Measurements from ENCODE around the gene SELENBP1.
A peak's percentile ranks its signal among the peaks of the same experiment; 100 is the strongest.
"Not testable (repeated sequence)": the region's sequence is repeated elsewhere in the genome, so short reads cannot be mapped to it uniquely, and the experiment has no call there.

The SELENBP1 gene

GRCh38 chr1:151399324-151400171, 27.0 kb upstream of the SELENBP1 start, which contains the start of gene PSMB4:
Gene PSMB4, plus strand, starts transcription at chr1:151399573. Its CDS starts 15 bp downstream, at chr1:151399588.
- DNase-seq (ENCODE audit: insufficient read length, low spot score) (peak; percentile 91), FAIRE-seq (peak; percentile 11)
- peak; percentile 83 for TF ChIP-seq POLR2A (IDR thresholded peaks at IDR 0.05; ENCODE audit: low read depth, low read length)

GRCh38 chr1:151396265-151396664, 23.8 kb upstream of the SELENBP1 start:
- not testable (repeated sequence) for DNase-seq (ENCODE audit: insufficient read length, low spot score); FAIRE-seq

GRCh38 chr1:151393583-151393982, 21.1 kb upstream of the SELENBP1 start:
- DNase-seq (ENCODE audit: insufficient read length, low spot score) = no peak
- FAIRE-seq = no peak
- no peak for TF ChIP-seq POLR2A (IDR thresholded peaks at IDR 0.05; ENCODE audit: low read depth, low read length)

GRCh38 chr1:151391079-151391563, 18.6 kb upstream of the SELENBP1 start:
- DNase-seq (ENCODE audit: insufficient read length, low spot score) (no peak), FAIRE-seq (no peak)
- no peak for TF ChIP-seq POLR2A (IDR thresholded peaks at IDR 0.05; ENCODE audit: low read depth, low read length)

GRCh38 chr1:151390221-151391078, 17.9 kb upstream of the SELENBP1 start:
- not testable (repeated sequence) for DNase-seq (ENCODE audit: insufficient read length, low spot score); FAIRE-seq

DNA sequence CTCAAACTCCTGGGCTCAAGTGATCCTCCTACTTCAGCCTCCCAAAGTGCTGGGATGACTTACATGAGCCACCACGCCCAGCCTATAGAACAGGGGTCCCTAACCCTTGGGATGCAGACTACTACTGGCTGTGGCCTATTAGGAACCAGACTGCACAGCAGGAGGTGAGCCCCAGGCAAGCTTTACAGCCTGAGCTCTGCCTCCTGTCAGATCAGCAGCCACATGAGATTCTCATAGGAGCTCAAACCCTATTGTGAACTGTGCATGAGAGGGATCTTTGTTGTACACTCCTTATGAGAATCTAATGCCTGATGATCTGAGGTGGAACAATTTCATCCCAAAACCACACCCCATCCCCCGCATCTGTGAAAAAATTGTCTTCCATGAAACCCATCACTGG, 13.5 kb upstream of the SELENBP1 start:
- TF ChIP-seq POLR2A (IDR thresholded peaks at IDR 0.05; ENCODE audit: low read depth, low read length) = no peak
- DNase-seq (ENCODE audit: insufficient read length, low spot score) (no peak), FAIRE-seq (no peak)

- FAIRE-seq (no peak), DNase-seq (ENCODE audit: insufficient read length, low spot score) (no peak)
- TF ChIP-seq POLR2A (IDR thresholded peaks at IDR 0.05; ENCODE audit: low read depth, low read length) = no peak
These were observed 12.1 kb upstream of the SELENBP1 start for GRCh38 chr1:151384584-151384983.

DNA sequence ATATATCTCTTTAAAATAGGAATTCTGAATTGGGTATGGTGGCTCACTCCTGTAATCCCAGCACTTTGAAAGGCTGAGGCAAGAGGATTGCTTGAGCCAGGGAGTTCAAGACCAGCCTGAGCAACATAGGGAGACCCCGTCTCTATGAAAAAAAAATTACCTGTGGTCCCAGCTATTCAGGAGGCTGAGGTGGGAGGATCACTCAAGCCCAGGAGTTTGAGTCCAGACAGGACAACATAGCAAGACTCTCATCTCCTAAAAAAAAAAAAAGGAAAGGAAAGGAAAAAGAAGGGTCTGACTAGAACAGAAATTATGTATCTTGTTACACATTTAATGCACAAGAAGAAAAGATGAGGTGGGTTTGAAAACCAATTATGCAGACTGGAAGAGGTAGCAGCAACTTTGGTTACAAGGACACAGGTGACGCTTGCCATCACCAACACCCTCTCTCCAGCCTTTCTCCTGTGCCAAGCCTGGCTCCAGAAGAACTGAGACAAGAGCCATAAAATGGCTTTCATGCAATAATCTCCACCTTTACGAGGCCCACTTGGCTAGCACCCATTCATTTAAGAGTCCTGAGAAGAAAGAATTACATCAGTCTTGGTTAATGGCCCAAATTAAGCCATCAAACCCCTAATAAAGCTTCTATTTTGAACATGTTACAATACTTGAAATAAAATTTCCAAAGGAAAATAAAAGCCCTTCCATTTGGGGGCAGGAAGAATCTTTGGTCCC, 4.8 kb upstream of the SELENBP1 start:
- no peak for DNase-seq (ENCODE audit: insufficient read length, low spot score)
- no peak for TF ChIP-seq POLR2A (IDR thresholded peaks at IDR 0.05; ENCODE audit: low read depth, low read length)
- no peak for FAIRE-seq

GRCh38 chr1:151373196-151373595, 691 bp upstream of the SELENBP1 start:
- FAIRE-seq (no peak), DNase-seq (ENCODE audit: insufficient read length, low spot score) (no peak)
- no peak for TF ChIP-seq POLR2A (IDR thresholded peaks at IDR 0.05; ENCODE audit: low read depth, low read length)

GRCh38 chr1:151371370-151372057, 991 bp downstream of the SELENBP1 start:
- no peak for DNase-seq (ENCODE audit: insufficient read length, low spot score)
- TF ChIP-seq POLR2A (IDR thresholded peaks at IDR 0.05; ENCODE audit: low read depth, low read length) = no peak
- no peak for FAIRE-seq

GRCh38 chr1:151370211-151370911, 2.1 kb downstream of the SELENBP1 start:
- TF ChIP-seq POLR2A (IDR thresholded peaks at IDR 0.05; ENCODE audit: low read depth, low read length) = no peak
- FAIRE-seq (no peak), DNase-seq (ENCODE audit: insufficient read length, low spot score) (no peak)

- no peak for TF ChIP-seq POLR2A (IDR thresholded peaks at IDR 0.05; ENCODE audit: low read depth, low read length)
- FAIRE-seq (no peak), DNase-seq (ENCODE audit: insufficient read length, low spot score) (no peak)
These were observed 2.9 kb downstream of the SELENBP1 start for GRCh38 chr1:151369621-151370048.

DNA sequence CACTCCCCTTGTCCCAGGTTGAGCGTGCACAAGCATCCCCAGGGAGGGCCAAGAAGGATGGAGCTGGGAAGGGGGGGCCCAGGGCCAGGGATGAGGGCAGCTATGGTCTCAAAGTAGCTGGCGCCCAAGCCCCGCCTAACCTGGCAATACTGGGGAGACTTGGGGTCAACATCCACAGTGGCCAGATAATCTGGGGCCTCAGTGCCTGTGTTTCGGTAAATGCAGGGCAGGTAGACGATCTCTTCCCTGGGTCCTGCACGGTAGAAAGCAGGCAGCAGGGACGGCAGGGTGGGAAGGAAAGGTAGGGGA, 3.2 kb downstream of the SELENBP1 start:
- FAIRE-seq = no peak
- DNase-seq (ENCODE audit: insufficient read length, low spot score) = no peak
- no peak for TF ChIP-seq POLR2A (IDR thresholded peaks at IDR 0.05; ENCODE audit: low read depth, low read length)

All from H54 (cell line).